Natural killer cell treated with Interleukin-12 subunit alpha and Interleukin-12 subunit beta and Interleukin-15 and Interleukin-18, amount 100 ng/mL, for 72 hours (primary cell): ENCODE results near the gene FBXO24. TPM values are rescaled to one million over a fixed set of nuclear protein-coding genes. Genes with fewer than 3 reads are reported as not detected.

Experiments used
- ATAC-seq, 2 donors: fragments of 150-1000 bp; cut with Tn5 transposase in 1 of 2; sonication (Bioruptor Pico), chemical (Tn5 transposase) in 1 of 2; 2 replicates each; pipeline ENCODE4 v1.10.0; 2021
- DNase-seq: peaks from one replicate; pipeline ENCODE4 v3.0.0; 2022; ENCODE audit warnings: low spot score
- H3K27ac Mint-ChIP-seq, 2 donors: 1 replicate in 1 of 2; 2 replicates in 1 of 2; pipeline ENCODE4 v1.8.0; 2022; ENCODE audit warnings: mixed read lengths in 2 of 2, mild to moderate bottlenecking in 1 of 2, moderate library complexity in 1 of 2
- H3K27me3 Mint-ChIP-seq, 2 donors: 1 replicate in 1 of 2; 2 replicates in 1 of 2; pipeline ENCODE4 v1.8.0; 2022; ENCODE audit warnings: mixed read lengths in 2 of 2
- H3K36me3 Mint-ChIP-seq: one replicate; pipeline ENCODE4 v1.8.0; 2022; ENCODE audit warnings: mixed read lengths
- H3K4me1 Mint-ChIP-seq, 2 donors: 1 replicate in 1 of 2; 2 replicates in 1 of 2; pipeline ENCODE4 v1.8.0; 2022; ENCODE audit warnings: low read depth in 2 of 2, mixed read lengths in 2 of 2, mild to moderate bottlenecking in 1 of 2
- H3K4me3 Mint-ChIP-seq: one replicate; pipeline ENCODE4 v1.8.0; 2022; ENCODE audit warnings: mixed read lengths
- H3K9me3 Mint-ChIP-seq: 2 replicates; pipeline ENCODE4 v1.8.0; 2022; ENCODE audit warnings: mixed read lengths
- total RNA-seq, 2 donors: library from RNA; stranded (reverse); gene quantifications; one replicate each; pipeline ENCODE4 v1.2.3, GENCODE V29; 2022

The FBXO24 gene
- total RNA-seq, 2 donors from 2014 or later: 0.21 TPM; not detected in 1

- ATAC-seq (no peak), DNase-seq (no peak)
- H3K4me3 Mint-ChIP-seq: no peak overlapping the region
- H3K27ac Mint-ChIP-seq: no peak overlapping the region
- no peaks in the 10 kb centered on the region for H3K27me3 Mint-ChIP-seq
- peaks cover 11 to 15% of the 10 kb centered on the region in 2 donors for H3K4me1 Mint-ChIP-seq
- H3K36me3 Mint-ChIP-seq: no peaks in the 10 kb centered on the region
- H3K9me3 Mint-ChIP-seq: no peaks in the 10 kb centered on the region
Observed at GRCh38 chr7:100599911-100600729, 14.0 kb downstream of the FBXO24 start.

GRCh38 chr7:100600730-100601038 is 14.6 kb downstream of the FBXO24 start:
- Mint-ChIP-seq H3K9me3 (no peaks in the 10 kb centered on the region), H3K4me1 (peaks cover 11 to 21% of the 10 kb centered on the region in 2 donors), H3K27me3 (no peaks in the 10 kb centered on the region), H3K27ac (no peak overlapping the region), H3K4me3 (no peak overlapping the region), H3K36me3 (no peaks in the 10 kb centered on the region)
- ATAC-seq: no peak
- DNase-seq: no peak

GRCh38 chr7:100602889-100603725 is 17.0 kb downstream of the FBXO24 start:
- H3K27me3 Mint-ChIP-seq: no peaks in the 10 kb centered on the region
- ATAC-seq: no peak
- no peaks in the 10 kb centered on the region for H3K36me3 Mint-ChIP-seq
- peak overlapping the region; percentile 86 for H3K4me3 Mint-ChIP-seq
- peak overlapping the region; percentile 63 to 77 for H3K27ac Mint-ChIP-seq
- H3K9me3 Mint-ChIP-seq: no peaks in the 10 kb centered on the region
- peaks cover 10 to 25% of the 10 kb centered on the region in 2 donors for H3K4me1 Mint-ChIP-seq
- no peak for DNase-seq

GRCh38 chr7:100603726-100604027 is 17.5 kb downstream of the FBXO24 start:
- Mint-ChIP-seq H3K4me3 (peak overlapping the region; percentile 86), H3K9me3 (no peaks in the 10 kb centered on the region), H3K36me3 (no peaks in the 10 kb centered on the region), H3K27me3 (no peaks in the 10 kb centered on the region), H3K27ac (peak overlapping the region; percentile 63 to 77), H3K4me1 (peaks cover 7 to 21% of the 10 kb centered on the region in 2 donors)
- ATAC-seq: no peak
- DNase-seq: no peak

GRCh38 chr7:100604028-100604975 is 18.2 kb downstream of the FBXO24 start:
- peak; percentile 84 to 87 for ATAC-seq
- peak overlapping the region; percentile 63 to 77 for H3K27ac Mint-ChIP-seq
- H3K4me3 Mint-ChIP-seq: peak overlapping the region; percentile 86
- no peaks in the 10 kb centered on the region for H3K9me3 Mint-ChIP-seq
- no peaks in the 10 kb centered on the region for H3K36me3 Mint-ChIP-seq
- peaks cover 7 to 21% of the 10 kb centered on the region in 2 donors for H3K4me1 Mint-ChIP-seq
- DNase-seq: peak; percentile 89
- no peaks in the 10 kb centered on the region for H3K27me3 Mint-ChIP-seq

GRCh38 chr7:100604976-100605911 is 19.1 kb downstream of the FBXO24 start:
- Mint-ChIP-seq H3K4me1 (peaks cover 7 to 21% of the 10 kb centered on the region in 2 donors), H3K9me3 (no peaks in the 10 kb centered on the region), H3K27ac (peak overlapping the region in 1 of 2 donors; percentile 33), H3K27me3 (no peaks in the 10 kb centered on the region), H3K36me3 (no peaks in the 10 kb centered on the region), H3K4me3 (peak overlapping the region; percentile 86)
- ATAC-seq: no peak
- peak; percentile 66 for DNase-seq

GRCh38 chr7:100606313-100606712 is 20.2 kb downstream of the FBXO24 start:
- no peak for ATAC-seq
- Mint-ChIP-seq H3K4me1 (peaks cover 7 to 21% of the 10 kb centered on the region in 2 donors), H3K4me3 (no peak overlapping the region), H3K9me3 (no peaks in the 10 kb centered on the region), H3K36me3 (no peaks in the 10 kb centered on the region), H3K27me3 (no peaks in the 10 kb centered on the region), H3K27ac (no peak overlapping the region)
- DNase-seq: no peak

- no peak for ATAC-seq
- Mint-ChIP-seq H3K27me3 (no peaks in the 10 kb centered on the region), H3K4me1 (peaks cover 7 to 24% of the 10 kb centered on the region in 2 donors), H3K9me3 (no peaks in the 10 kb centered on the region), H3K36me3 (no peaks in the 10 kb centered on the region), H3K4me3 (no peak overlapping the region), H3K27ac (no peak overlapping the region)
- no peak for DNase-seq
Observed at GRCh38 chr7:100607111-100607510, 21.0 kb downstream of the FBXO24 start.

- Mint-ChIP-seq H3K27ac (no peak overlapping the region), H3K4me3 (peak overlapping the region; percentile 2), H3K4me1 (peaks cover 8 to 23% of the 10 kb centered on the region in 2 donors), H3K27me3 (no peaks in the 10 kb centered on the region), H3K36me3 (no peaks in the 10 kb centered on the region), H3K9me3 (no peaks in the 10 kb centered on the region)
- DNase-seq (no peak), ATAC-seq (no peak)
Observed at GRCh38 chr7:100609958-100610357, 23.8 kb downstream of the FBXO24 start.

- Mint-ChIP-seq H3K27me3 (no peaks in the 10 kb centered on the region), H3K27ac (peak within 1 kb of the TSS; percentile 84 to 98), H3K4me1 (peaks cover 8 to 15% of the 10 kb centered on the region in 2 donors), H3K9me3 (no peaks in the 10 kb centered on the region), H3K36me3 (no peaks in the 10 kb centered on the region), H3K4me3 (peak within 1 kb of the TSS; percentile 92)
- DNase-seq: peak; percentile 99
- ATAC-seq: peak; percentile 97
Observed at GRCh38 chr7:100611983-100612729, 26.0 kb downstream of the FBXO24 start, which contains the start of gene MOSPD3. TSS of gene MOSPD3 (plus strand) at chr7:100612540. CDS start at chr7:100612792, 252 bp downstream.

GRCh38 chr7:100612730-100613390 is 26.7 kb downstream of the FBXO24 start:
- Mint-ChIP-seq H3K4me3 (peak overlapping the region; percentile 92), H3K9me3 (no peaks in the 10 kb centered on the region), H3K27ac (peak overlapping the region in 1 of 2 donors; percentile 98), H3K27me3 (no peaks in the 10 kb centered on the region), H3K4me1 (peaks cover 8 to 13% of the 10 kb centered on the region in 2 donors), H3K36me3 (no peaks in the 10 kb centered on the region)
- DNase-seq (no peak), ATAC-seq (peak in 1 of 2 donors; percentile 3)
